Stimulated activated CD4-positive, alpha-beta T cell treated with anti-CD3 and anti-CD28 coated beads, Interleukin-2, amount 100 ng/mL, for 4 hours (primary cell): ENCODE results near the gene PPP3R2.
"Not testable (repeated sequence)": the region's sequence is repeated elsewhere in the genome, so short reads cannot be mapped to it uniquely, and the experiment has no call there.

Source experiments
- DNase-seq: peaks from one replicate; pipeline ENCODE4 v3.0.0-alpha.2; 2020; ENCODE audit warnings: low read depth

Gene PPP3R2, protein sequence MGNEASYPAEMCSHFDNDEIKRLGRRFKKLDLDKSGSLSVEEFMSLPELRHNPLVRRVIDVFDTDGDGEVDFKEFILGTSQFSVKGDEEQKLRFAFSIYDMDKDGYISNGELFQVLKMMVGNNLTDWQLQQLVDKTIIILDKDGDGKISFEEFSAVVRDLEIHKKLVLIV

DNA sequence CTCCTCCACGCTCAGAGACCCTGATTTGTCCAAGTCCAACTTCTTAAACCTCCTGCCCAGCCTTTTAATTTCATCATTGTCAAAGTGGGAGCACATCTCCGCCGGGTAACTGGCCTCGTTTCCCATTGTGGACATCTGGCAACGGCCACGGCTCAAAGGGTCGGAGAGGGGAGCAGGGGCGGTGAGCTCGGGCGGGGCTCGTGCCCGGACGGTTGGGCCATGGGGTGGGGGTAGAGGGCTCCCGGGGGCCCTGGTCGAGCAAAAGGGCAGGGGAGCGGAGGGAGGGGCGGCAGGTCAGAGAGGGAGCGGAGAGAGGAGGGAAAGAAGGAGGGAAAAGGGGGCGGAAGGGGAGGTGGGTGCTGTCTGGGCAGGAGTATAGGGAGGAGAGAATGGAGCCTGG lies at the start of gene PPP3R2:
Gene PPP3R2, minus strand, starts transcription at position 174 of the 400 bp plus-strand sequence. Its CDS starts 48 bp downstream, at position 126.
- DNase-seq: no peak

GRCh38 chr9:101639785-101640665 lies 45.3 kb upstream of the PPP3R2 start:
- DNase-seq: no peak

- no peak for DNase-seq
Observed at GRCh38 chr9:101639311-101639710, 44.5 kb upstream of the PPP3R2 start.

- DNase-seq: no peak
Observed at GRCh38 chr9:101636247-101636646, 41.5 kb upstream of the PPP3R2 start.

- DNase-seq: no peak
Observed at GRCh38 chr9:101635473-101635872, 40.7 kb upstream of the PPP3R2 start.

GRCh38 chr9:101634741-101635409 lies 40.1 kb upstream of the PPP3R2 start:
- DNase-seq: no peak

DNA sequence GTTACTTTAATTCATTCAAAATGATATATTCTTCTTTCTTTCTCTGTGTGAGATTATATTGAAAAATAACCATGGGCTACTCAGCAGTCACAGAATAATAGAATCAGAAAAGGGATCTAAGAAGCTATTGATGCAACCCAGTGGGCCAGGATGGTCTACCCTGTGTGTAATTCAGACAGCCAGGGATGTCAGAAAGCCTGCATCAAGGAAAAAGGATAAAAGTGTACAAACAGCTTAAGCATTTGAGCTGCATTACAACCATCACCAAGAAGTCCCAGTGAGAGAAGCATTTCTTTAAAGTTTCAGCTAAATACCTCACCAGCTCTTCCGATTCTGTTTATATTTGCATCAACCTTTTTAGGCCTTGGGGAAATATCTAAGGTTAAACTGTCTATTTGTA lies 37.8 kb upstream of the PPP3R2 start:
- no peak for DNase-seq

GRCh38 chr9:101631892-101632291 lies 37.1 kb upstream of the PPP3R2 start:
- no peak for DNase-seq

DNA sequence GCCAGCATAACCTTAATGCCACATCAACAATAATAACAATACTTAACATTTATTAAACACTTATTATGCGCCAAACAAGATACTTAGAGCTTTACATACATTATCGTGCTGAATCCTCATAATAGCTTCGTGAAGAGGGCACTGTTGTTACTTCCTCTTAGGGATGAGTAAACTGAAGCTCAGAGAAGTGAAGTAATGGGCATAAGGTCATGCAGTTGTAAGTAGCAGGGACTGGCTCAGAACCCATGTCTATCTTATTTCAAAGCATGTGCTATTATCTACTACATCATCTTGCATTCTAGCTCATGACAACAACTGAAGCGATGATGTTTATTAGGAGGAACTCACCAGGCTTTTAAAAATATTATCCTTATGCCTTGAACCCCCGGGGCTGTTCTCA lies 34.9 kb upstream of the PPP3R2 start:
- no peak for DNase-seq

- no peak for DNase-seq
Observed at GRCh38 chr9:101628173-101628572, 33.4 kb upstream of the PPP3R2 start.

GRCh38 chr9:101626295-101626694 lies 31.5 kb upstream of the PPP3R2 start:
- no peak for DNase-seq

GRCh38 chr9:101625876-101626275 lies 31.1 kb upstream of the PPP3R2 start:
- DNase-seq: no peak

- DNase-seq: no peak
Observed at GRCh38 chr9:101620452-101620851, 25.7 kb upstream of the PPP3R2 start.

DNA sequence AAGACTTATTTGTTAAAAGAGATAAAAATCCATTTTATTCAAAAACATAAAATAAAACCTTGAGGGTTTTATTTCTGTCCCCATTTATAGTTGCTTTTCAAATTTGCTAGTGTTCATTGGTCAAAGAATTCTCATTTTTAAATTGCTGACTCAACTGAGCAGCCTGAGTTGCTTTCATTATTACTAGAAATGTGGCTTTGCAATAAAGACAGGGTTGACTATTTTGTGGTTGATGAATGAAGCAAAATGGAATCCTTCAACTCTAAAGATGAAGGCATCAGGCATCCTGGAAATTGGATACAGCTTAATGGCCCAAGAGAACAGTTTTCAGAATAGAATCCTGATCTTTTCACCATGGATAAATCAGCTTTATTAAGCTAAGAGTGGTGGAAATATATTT lies 23.9 kb upstream of the PPP3R2 start:
- DNase-seq: no peak

GRCh38 chr9:101605547-101605946 lies 10.8 kb upstream of the PPP3R2 start:
- DNase-seq: no peak

- no peak for DNase-seq
Observed at GRCh38 chr9:101604296-101604695, 9.5 kb upstream of the PPP3R2 start.

DNA sequence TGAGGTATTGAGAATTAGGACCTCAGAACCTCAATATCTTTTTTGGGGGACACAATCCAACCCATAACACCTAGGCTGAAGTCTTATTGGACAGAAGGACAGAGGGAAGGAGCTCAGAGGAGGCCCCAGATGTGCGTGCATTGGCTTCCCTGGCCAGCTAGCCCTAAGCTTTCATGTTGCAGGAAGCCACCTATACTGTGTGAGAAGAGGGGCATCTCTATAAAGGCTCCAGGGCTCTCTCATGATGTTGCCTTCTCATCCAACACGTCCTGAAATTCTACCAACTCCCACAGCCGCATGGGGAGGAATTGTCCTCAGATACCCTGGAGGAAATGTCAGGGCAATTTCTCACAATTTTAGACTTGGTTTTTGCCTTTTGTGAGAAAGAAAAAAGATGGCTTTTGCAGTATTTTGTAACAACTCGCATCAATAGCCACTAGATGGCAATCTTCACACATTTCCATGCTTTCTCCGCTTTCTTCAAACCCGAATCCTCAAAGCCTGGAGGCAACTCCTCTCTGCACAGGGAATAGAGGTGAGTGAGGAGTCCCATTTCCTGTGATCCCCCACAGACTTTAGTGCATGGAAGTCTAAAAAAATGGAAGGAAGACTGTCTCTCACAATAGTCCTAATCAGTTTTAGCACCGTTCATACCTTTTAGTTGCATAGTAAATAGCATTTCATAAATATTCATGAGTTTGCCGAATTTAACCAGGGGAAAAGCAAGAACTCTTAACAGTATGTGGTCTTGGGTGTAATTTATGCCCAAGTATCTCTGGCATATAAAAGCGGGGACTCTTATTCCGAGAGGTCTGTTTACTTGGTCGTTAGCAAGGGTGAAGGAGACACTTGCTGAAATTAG lies 7.4 kb upstream of the PPP3R2 start:
- DNase-seq: no peak

DNA sequence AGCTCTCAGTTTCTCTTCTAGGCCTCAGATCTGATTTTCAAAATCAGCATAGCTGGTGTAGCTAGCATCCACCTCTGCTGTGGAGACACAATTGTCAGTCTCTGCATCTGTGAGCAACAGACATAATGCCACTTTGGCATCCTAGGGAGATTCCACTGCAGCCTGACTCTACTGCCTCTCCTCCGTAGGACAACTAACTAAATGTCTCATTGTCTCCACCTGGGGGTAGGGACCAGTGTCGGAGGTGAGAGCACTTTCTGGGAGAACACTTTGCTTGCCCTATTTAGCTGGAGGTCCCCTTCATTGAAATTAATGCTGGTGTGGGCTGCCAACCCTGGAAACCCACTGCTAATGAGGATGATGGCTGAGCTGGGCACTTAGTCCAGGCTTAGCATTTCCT lies 1.4 kb downstream of the PPP3R2 start:
- DNase-seq: no peak

DNA sequence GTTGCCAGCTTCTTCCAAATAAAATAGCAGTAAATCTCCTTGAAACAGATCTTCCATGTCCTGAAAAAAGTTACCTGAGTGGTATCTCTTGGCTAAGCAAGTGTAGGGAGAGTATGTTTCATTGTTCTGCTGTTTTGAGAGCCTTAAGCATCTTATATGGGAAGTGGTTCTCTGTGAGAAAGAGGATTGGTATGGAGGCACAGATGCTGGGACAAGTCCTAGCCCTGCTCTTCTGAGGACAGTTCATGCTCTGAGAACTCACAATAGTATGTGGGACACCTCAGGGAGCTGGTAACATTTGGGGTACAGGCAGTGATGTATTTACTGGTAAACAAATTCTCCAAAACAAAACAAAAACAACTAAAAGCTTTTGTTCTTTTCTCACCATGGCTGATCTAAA lies 2.0 kb downstream of the PPP3R2 start:
- DNase-seq: no peak

GRCh38 chr9:101591787-101592446 lies 2.9 kb downstream of the PPP3R2 start:
- DNase-seq: no peak

DNA sequence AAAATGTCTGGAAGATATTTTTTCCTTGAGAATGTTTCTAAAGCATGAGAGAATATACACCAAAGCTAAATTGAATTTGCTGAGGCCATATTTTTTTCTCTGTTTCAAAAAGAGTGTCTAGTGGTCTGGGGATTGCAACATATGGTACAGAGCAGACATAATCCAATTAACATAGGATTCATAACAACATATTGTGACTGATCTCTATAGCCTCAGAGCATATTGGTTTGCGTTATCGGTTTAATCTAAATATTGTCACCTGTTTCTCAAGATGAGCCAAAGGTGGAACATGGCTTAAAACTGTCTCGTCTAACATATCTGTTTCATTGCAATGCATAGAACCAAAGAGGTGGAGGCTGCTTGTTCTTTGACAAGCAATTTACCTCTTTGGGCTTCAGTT lies 3.9 kb downstream of the PPP3R2 start:
- DNase-seq: no peak

DNA sequence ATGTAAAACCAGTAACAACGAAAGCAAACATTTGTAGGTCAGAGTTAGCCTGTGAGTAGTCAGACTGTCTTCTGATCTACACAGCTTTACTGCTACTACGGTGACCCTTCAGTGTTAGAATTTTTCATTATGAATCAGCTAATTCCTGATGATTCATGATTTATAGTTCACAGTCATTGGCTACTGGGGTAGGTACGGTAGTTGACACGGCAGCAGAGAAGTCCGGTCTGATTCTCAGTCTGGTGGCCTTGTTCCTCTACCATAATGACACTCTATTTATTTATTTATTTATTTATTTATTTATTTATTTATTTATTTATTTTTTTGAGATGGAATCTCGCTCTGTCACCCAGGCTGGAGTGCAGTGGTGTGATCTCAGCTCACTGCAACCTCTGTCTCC lies 4.7 kb downstream of the PPP3R2 start:
- DNase-seq: not testable (repeated sequence)
